WTC11 (cell line): Measurements from ENCODE around the gene CPNE4. TPM values are rescaled to one million over a fixed set of nuclear protein-coding genes. Genes with fewer than 3 reads are reported as not detected.

Source experiments
- ARID4B ChIP-seq: sonication (generic); formaldehyde crosslinking; IDR thresholded peaks from 2 replicates; pipeline ENCODE4 v1.8.0; 2023; ENCODE audit warnings: missing genetic modification reagents, mild to moderate bottlenecking, borderline replicate concordance
- ATF1 ChIP-seq: sonication (generic); formaldehyde crosslinking; IDR thresholded peaks from 2 replicates; pipeline ENCODE4 v1.8.1; 2023; ENCODE audit warnings: mild to moderate bottlenecking, moderate library complexity, missing genetic modification reagents
- ATF3 ChIP-seq: sonication (generic); formaldehyde crosslinking; conservative IDR thresholded peaks from 2 replicates; pipeline ENCODE4 v1.8.1; 2022; ENCODE audit warnings: mild to moderate bottlenecking, missing genetic modification reagents
- CREB1 ChIP-seq: sonication (generic); formaldehyde crosslinking; IDR thresholded peaks from 2 replicates; pipeline ENCODE4 v1.8.0; 2023; ENCODE audit warnings: mild to moderate bottlenecking, missing genetic modification reagents
- ELF4 ChIP-seq: sonication (generic); formaldehyde crosslinking; IDR thresholded peaks from 2 replicates; pipeline ENCODE4 v1.8.1; 2022; ENCODE audit warnings: low read depth, mild to moderate bottlenecking, moderate library complexity, missing genetic modification reagents
- ERG ChIP-seq: fragments of 250-450 bp; sonication (Bioruptor Pico); IDR thresholded peaks from 2 replicates; pipeline ENCODE4 v1.8.0; 2021; ENCODE audit warnings: mild to moderate bottlenecking
- ESRRA ChIP-seq: sonication (generic); formaldehyde crosslinking; IDR thresholded peaks from 2 replicates; pipeline ENCODE4 v1.8.1; 2022; ENCODE audit warnings: mild to moderate bottlenecking, missing genetic modification reagents, borderline replicate concordance
- ETV6 ChIP-seq: sonication (generic); formaldehyde crosslinking; IDR thresholded peaks from 2 replicates; pipeline ENCODE4 v1.8.1; 2022; ENCODE audit warnings: mild to moderate bottlenecking, missing genetic modification reagents
- GABPB1 ChIP-seq: sonication (generic); formaldehyde crosslinking; IDR thresholded peaks from 2 replicates; pipeline ENCODE4 v1.8.1; 2023; ENCODE audit warnings: mild to moderate bottlenecking, missing genetic modification reagents
- GTF2I ChIP-seq: fragments of 250-450 bp; sonication (Bioruptor Pico); conservative IDR thresholded peaks from 2 replicates; pipeline ENCODE4 v1.4.0; 2021; ENCODE audit warnings: mild to moderate bottlenecking
- HMGA2 ChIP-seq: fragments of 250-450 bp; sonication (Bioruptor Pico); IDR thresholded peaks from 2 replicates; pipeline ENCODE4 v1.4.0; 2021; ENCODE audit warnings: mild to moderate bottlenecking, moderate library complexity
- HMGXB4 ChIP-seq: sonication (generic); formaldehyde crosslinking; IDR thresholded peaks from 2 replicates; pipeline ENCODE4 v1.8.1; 2023; ENCODE audit warnings: mild to moderate bottlenecking, moderate library complexity, missing genetic modification reagents
- KAT7 ChIP-seq: sonication (generic); formaldehyde crosslinking; IDR thresholded peaks from 2 replicates; pipeline ENCODE4 v1.8.1; 2023; ENCODE audit warnings: missing genetic modification reagents, mild to moderate bottlenecking, borderline replicate concordance
- NFE2L1 ChIP-seq: sonication (generic); formaldehyde crosslinking; IDR thresholded peaks from 2 replicates; pipeline ENCODE4 v1.8.1; 2023; ENCODE audit warnings: missing genetic modification reagents
- NFYB ChIP-seq: sonication (generic); formaldehyde crosslinking; conservative IDR thresholded peaks from 2 replicates; pipeline ENCODE4 v1.8.0; 2022; ENCODE audit warnings: low read depth, missing genetic modification reagents
- SP1 ChIP-seq: sonication (generic); formaldehyde crosslinking; conservative IDR thresholded peaks from 2 replicates; pipeline ENCODE4 v1.8.1; 2022; ENCODE audit warnings: missing genetic modification reagents
- STAT6 ChIP-seq: sonication (generic); formaldehyde crosslinking; conservative IDR thresholded peaks from 2 replicates; pipeline ENCODE4 v1.8.1; 2023; ENCODE audit warnings: mild to moderate bottlenecking, low read depth, missing genetic modification reagents, moderate library complexity
- ZMAT4 ChIP-seq: fragments of 250-450 bp; sonication (Bioruptor Pico); IDR thresholded peaks from 2 replicates; pipeline ENCODE4 v1.9.0; 2021; ENCODE audit warnings: mild to moderate bottlenecking
- ZNF121 ChIP-seq: sonication (generic); formaldehyde crosslinking; IDR thresholded peaks from 2 replicates; pipeline ENCODE4 v1.8.0; 2023; ENCODE audit warnings: missing genetic modification reagents
- ZNF281 ChIP-seq: sonication (generic); formaldehyde crosslinking; IDR thresholded peaks from 2 replicates; pipeline ENCODE4 v1.8.0; 2023; ENCODE audit warnings: mild to moderate bottlenecking, missing genetic modification reagents
- ZNF317 ChIP-seq: sonication (generic); formaldehyde crosslinking; IDR thresholded peaks from 2 replicates; pipeline ENCODE4 v1.8.1; 2023; ENCODE audit warnings: low read depth, mild to moderate bottlenecking, moderate library complexity, missing genetic modification reagents, borderline replicate concordance
- ZNF423 ChIP-seq: fragments of 250-450 bp; sonication (Bioruptor Pico); IDR thresholded peaks from 2 replicates; pipeline ENCODE4 v2.1.2; 2022; ENCODE audit warnings: mild to moderate bottlenecking, moderate library complexity
- ZSCAN18 ChIP-seq: fragments of 250-450 bp; sonication (Bioruptor Pico); IDR thresholded peaks from 2 replicates; pipeline ENCODE4 v2.1.2; 2022; ENCODE audit warnings: mild to moderate bottlenecking, moderate library complexity
- total RNA-seq: library from RNA; stranded (reverse); gene quantifications from 3 replicates; pipeline ENCODE4 v1.2.3, GENCODE V29; 2021

Gene CPNE4
- total RNA-seq, 1 experiment from 2014 or later: 2.4 TPM

- TF ChIP-seq ZNF317 (CRISPR knock-in tag) (no peak), ETV6 (CRISPR knock-in tag) (peak; percentile 91), NFE2L1 (CRISPR knock-in tag) (no peak; the same call in 1 of the 2 replicates), ZNF423 (CRISPR knock-in tag) (peak; percentile 13; the same call in 1 of the 2 replicates), ZSCAN18 (CRISPR knock-in tag) (no peak), NFYB (CRISPR knock-in tag) (peak; percentile 40; the same call in 1 of the 2 replicates), STAT6 (CRISPR knock-in tag) (no peak), ZNF281 (no peak), ERG (peak; percentile 48; the same call in 1 of the 2 replicates), GABPB1 (CRISPR knock-in tag) (peak; percentile 95), ELF4 (CRISPR knock-in tag) (no peak), CREB1 (CRISPR knock-in tag) (0 out of 2 replicates have a peak, but pooled peaks have one; percentile 51), GTF2I (no peak), ATF1 (peak; percentile 88), ZMAT4 (CRISPR knock-in tag) (no peak), ESRRA (CRISPR knock-in tag) (peak; percentile 85), HMGXB4 (peak; percentile 60; the same call in 1 of the 2 replicates), ZNF121 (no peak), ARID4B (CRISPR knock-in tag) (peak; percentile 95; the same call in 1 of the 2 replicates), SP1 (CRISPR knock-in tag) (peak; percentile 72), KAT7 (CRISPR knock-in tag) (peak; percentile 94; the same call in 1 of the 2 replicates), HMGA2 (CRISPR knock-in tag) (no peak), ATF3 (CRISPR knock-in tag) (0 out of 2 replicates have a peak, but pooled peaks have one; percentile 34)
Measured at GRCh38 chr3:131502530-131503319, 532.1 kb downstream of the CPNE4 start, which contains the start of gene MRPL3 (continued).
